ENCODE data around the gene PRAME.
"Not testable (repeated sequence)": the region's sequence is repeated elsewhere in the genome, so short reads cannot be mapped to it uniquely, and the experiment has no call there.

Gene PRAME

GRCh38 chr22:22548910-22549309 is 10.2 kb downstream of the PRAME start:
- DNase-seq = no peak

GRCh38 chr22:22548317-22548716 is 10.7 kb downstream of the PRAME start:
- no peak for DNase-seq

GRCh38 chr22:22547692-22548300 is 11.3 kb downstream of the PRAME start:
- no peak for DNase-seq

- DNase-seq = no peak
Observed at GRCh38 chr22:22547226-22547625, 11.8 kb downstream of the PRAME start.

- DNase-seq = no peak
Observed at GRCh38 chr22:22546490-22546889, 12.6 kb downstream of the PRAME start.

- no peak for DNase-seq
Observed at GRCh38 chr22:22545084-22545483, 14.0 kb downstream of the PRAME start.

- no peak for DNase-seq
Observed at GRCh38 chr22:22538226-22538989, 20.7 kb downstream of the PRAME start.

- DNase-seq = no peak
Observed at GRCh38 chr22:22536916-22537315, 22.1 kb downstream of the PRAME start.

GRCh38 chr22:22536515-22536914 is 22.6 kb downstream of the PRAME start:
- no peak for DNase-seq

GRCh38 chr22:22535662-22536061 is 23.4 kb downstream of the PRAME start:
- DNase-seq = no peak

GRCh38 chr22:22534604-22535415 is 24.3 kb downstream of the PRAME start:
- DNase-seq = no peak

- DNase-seq = no peak
Observed at GRCh38 chr22:22533863-22534262, 25.2 kb downstream of the PRAME start.

- no peak for DNase-seq
Observed at GRCh38 chr22:22533417-22533816, 25.6 kb downstream of the PRAME start.

- DNase-seq = not testable (repeated sequence)
Observed at GRCh38 chr22:22532547-22533071, 26.5 kb downstream of the PRAME start.

- DNase-seq = no peak
Observed at GRCh38 chr22:22531770-22532546, 27.1 kb downstream of the PRAME start.

- DNase-seq = no peak
Observed at GRCh38 chr22:22528780-22529179, 30.3 kb downstream of the PRAME start.

- no peak for DNase-seq
Observed at GRCh38 chr22:22527312-22527711, 31.8 kb downstream of the PRAME start.

GRCh38 chr22:22526125-22526912 is 32.7 kb downstream of the PRAME start:
- DNase-seq = no peak

GRCh38 chr22:22523494-22523893 is 35.6 kb downstream of the PRAME start:
- DNase-seq = no peak

- no peak for DNase-seq
Observed at GRCh38 chr22:22521631-22522030, 37.4 kb downstream of the PRAME start.

- DNase-seq = no peak
Observed at GRCh38 chr22:22520667-22521602, 38.1 kb downstream of the PRAME start.
